Measurements from ENCODE around the gene ABCC4. TPM values are rescaled to one million over a fixed set of nuclear protein-coding genes. Genes with fewer than 3 reads are reported as not detected.

Gene ABCC4
- polyA plus RNA-seq, 1 donor from 2014 or later: 2.4 TPM

- H3F3A ChIP-seq (ENCODE audit: insufficient read depth, low read length, poor library complexity, severe bottlenecking): peaks cover 3% of the 10 kb centered on the region
- no peaks in the 10 kb centered on the region for H3K79me2 ChIP-seq (replicated peaks; ENCODE audit: insufficient read depth, low read length)
- H3K9ac ChIP-seq (ENCODE audit: low read length): no peak overlapping the region
- H2AFZ ChIP-seq (ENCODE audit: low read depth, low read length): no peak overlapping the region
- no peak overlapping the region for H3K27ac ChIP-seq (ENCODE audit: low read length)
- H4K20me1 ChIP-seq (ENCODE audit: insufficient read depth): no peaks in the 10 kb centered on the region
- TF ChIP-seq CTCF (IDR thresholded peaks at IDR 0.05; ENCODE audit: poor library complexity, severe bottlenecking) (no peak), RAD21 (conservative IDR thresholded peaks at IDR 0.05) (no peak), EP300 (conservative IDR thresholded peaks at IDR 0.05; ENCODE audit: poor library complexity, severe bottlenecking) (no peak), MXI1 (conservative IDR thresholded peaks at IDR 0.05; ENCODE audit: poor library complexity, severe bottlenecking) (no peak), POLR2AphosphoS5 (IDR thresholded peaks at IDR 0.05) (no peak), TAF1 (IDR thresholded peaks at IDR 0.05; ENCODE audit: low read depth) (no peak), REST (IDR thresholded peaks at IDR 0.05; ENCODE audit: borderline replicate concordance) (no peak), SMC3 (conservative IDR thresholded peaks at IDR 0.05; ENCODE audit: poor library complexity) (no peak), EZH2 (IDR thresholded peaks at IDR 0.05; ENCODE audit: borderline replicate concordance, insufficient read depth, low read length, poor library complexity, severe bottlenecking) (no peak)
- no peak overlapping the region for H3K4me2 ChIP-seq (ENCODE audit: low read length)
- H3K4me3 ChIP-seq (ENCODE audit: low read length): peak overlapping the region; percentile 21
- no peaks in the 10 kb centered on the region for H3K9me3 ChIP-seq (ENCODE audit: low read length)
- no peaks in the 10 kb centered on the region for H3K9me2 ChIP-seq (ENCODE audit: insufficient read depth, low read length)
- no peaks in the 10 kb centered on the region for H3K36me3 ChIP-seq (ENCODE audit: insufficient read depth, low read length)
- H3K27me3 ChIP-seq (ENCODE audit: insufficient read depth, low read depth, low read length): no peaks in the 10 kb centered on the region
Measured at GRCh38 chr13:95153647-95154412, 147.4 kb downstream of the ABCC4 start.

- H3K4me3 ChIP-seq (ENCODE audit: low read length): no peak overlapping the region
- H3K36me3 ChIP-seq (ENCODE audit: insufficient read depth, low read length): no peaks in the 10 kb centered on the region
- TF ChIP-seq TAF1 (IDR thresholded peaks at IDR 0.05; ENCODE audit: low read depth) (no peak), RAD21 (conservative IDR thresholded peaks at IDR 0.05) (no peak), CTCF (IDR thresholded peaks at IDR 0.05; ENCODE audit: poor library complexity, severe bottlenecking) (no peak), EP300 (conservative IDR thresholded peaks at IDR 0.05; ENCODE audit: poor library complexity, severe bottlenecking) (no peak), SMC3 (conservative IDR thresholded peaks at IDR 0.05; ENCODE audit: poor library complexity) (no peak), MXI1 (conservative IDR thresholded peaks at IDR 0.05; ENCODE audit: poor library complexity, severe bottlenecking) (no peak), EZH2 (IDR thresholded peaks at IDR 0.05; ENCODE audit: borderline replicate concordance, insufficient read depth, low read length, poor library complexity, severe bottlenecking) (no peak), POLR2AphosphoS5 (IDR thresholded peaks at IDR 0.05) (no peak), REST (IDR thresholded peaks at IDR 0.05; ENCODE audit: borderline replicate concordance) (no peak)
- H3K27ac ChIP-seq (ENCODE audit: low read length): no peak overlapping the region
- H3F3A ChIP-seq (ENCODE audit: insufficient read depth, low read length, poor library complexity, severe bottlenecking): peaks cover 3% of the 10 kb centered on the region
- no peaks in the 10 kb centered on the region for H3K9me3 ChIP-seq (ENCODE audit: low read length)
- H3K27me3 ChIP-seq (ENCODE audit: insufficient read depth, low read depth, low read length): no peaks in the 10 kb centered on the region
- no peak overlapping the region for H2AFZ ChIP-seq (ENCODE audit: low read depth, low read length)
- no peaks in the 10 kb centered on the region for H3K79me2 ChIP-seq (replicated peaks; ENCODE audit: insufficient read depth, low read length)
- H4K20me1 ChIP-seq (ENCODE audit: insufficient read depth): no peaks in the 10 kb centered on the region
- no peak overlapping the region for H3K9ac ChIP-seq (ENCODE audit: low read length)
- H3K9me2 ChIP-seq (ENCODE audit: insufficient read depth, low read length): no peaks in the 10 kb centered on the region
- H3K4me2 ChIP-seq (ENCODE audit: low read length): no peak overlapping the region
Measured at GRCh38 chr13:95151942-95152587, 149.2 kb downstream of the ABCC4 start.

All from neural cell (in vitro differentiated cells).